ENCODE results near the gene ZNF282.
"Not testable (repeated sequence)": the region's sequence is repeated elsewhere in the genome, so short reads cannot be mapped to it uniquely, and the experiment has no call there.

Gene ZNF282

DNA sequence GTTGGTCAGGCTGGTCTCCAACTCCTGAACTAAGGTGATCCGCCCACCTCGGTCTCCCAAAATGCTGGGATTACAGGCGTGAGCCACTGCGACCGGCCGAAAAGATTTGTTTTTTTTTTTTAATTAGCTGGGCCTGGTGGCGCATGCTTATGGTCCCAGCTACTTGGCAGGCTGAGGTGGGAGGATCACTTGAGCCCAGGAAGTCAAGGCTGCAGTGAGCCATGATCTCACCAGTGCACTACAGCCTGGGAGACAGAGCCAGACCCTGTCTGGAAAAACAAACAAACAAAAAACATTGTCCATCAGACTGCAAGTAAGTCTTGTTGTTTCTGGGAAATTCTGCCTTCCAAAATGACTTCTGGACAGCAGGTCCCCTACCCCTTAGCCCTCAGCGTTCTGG lies 27.8 kb downstream of the ZNF282 start:
- Histone ChIP-seq H3K27me3 (replicated peaks) (no peaks in the 10 kb centered on the region), H3K4me3 (ENCODE audit: low read depth, low read length) (no peak overlapping the region), H3K27ac (no peak overlapping the region), H3K36me3 (replicated peaks) (peaks cover 44% of the 10 kb centered on the region)
- in situ Hi-C loops (cut with HindIII; ENCODE audit: low pct_ligation_motif_present, low sequenced_read_pairs), result no loop called here
- no peak for DNase-seq
- TF ChIP-seq, protein P1, sequence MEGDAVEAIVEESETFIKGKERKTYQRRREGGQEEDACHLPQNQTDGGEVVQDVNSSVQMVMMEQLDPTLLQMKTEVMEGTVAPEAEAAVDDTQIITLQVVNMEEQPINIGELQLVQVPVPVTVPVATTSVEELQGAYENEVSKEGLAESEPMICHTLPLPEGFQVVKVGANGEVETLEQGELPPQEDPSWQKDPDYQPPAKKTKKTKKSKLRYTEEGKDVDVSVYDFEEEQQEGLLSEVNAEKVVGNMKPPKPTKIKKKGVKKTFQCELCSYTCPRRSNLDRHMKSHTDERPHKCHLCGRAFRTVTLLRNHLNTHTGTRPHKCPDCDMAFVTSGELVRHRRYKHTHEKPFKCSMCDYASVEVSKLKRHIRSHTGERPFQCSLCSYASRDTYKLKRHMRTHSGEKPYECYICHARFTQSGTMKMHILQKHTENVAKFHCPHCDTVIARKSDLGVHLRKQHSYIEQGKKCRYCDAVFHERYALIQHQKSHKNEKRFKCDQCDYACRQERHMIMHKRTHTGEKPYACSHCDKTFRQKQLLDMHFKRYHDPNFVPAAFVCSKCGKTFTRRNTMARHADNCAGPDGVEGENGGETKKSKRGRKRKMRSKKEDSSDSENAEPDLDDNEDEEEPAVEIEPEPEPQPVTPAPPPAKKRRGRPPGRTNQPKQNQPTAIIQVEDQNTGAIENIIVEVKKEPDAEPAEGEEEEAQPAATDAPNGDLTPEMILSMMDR (IDR thresholded peaks at IDR 0.05; ENCODE audit: low read depth, low read length, missing control alignments), result no peak

DNA sequence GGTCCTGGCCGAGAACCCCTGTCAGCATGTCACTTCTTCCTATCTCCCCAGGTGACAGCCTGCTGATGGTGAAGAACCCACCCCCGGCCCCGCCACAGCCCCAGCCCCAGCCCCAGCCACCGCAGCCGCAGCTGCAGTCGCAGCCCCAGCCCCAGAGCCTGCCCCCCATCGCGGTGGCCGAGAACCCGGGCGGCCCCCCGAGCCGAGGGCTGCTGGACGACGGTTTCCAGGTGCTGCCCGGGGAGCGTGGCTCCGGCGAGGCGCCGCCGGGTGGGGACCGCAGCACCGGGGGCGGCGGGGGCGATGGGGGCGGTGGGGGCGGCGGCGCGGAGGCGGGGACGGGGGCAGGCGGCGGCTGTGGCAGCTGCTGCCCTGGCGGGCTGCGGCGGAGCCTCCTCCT lies 28.4 kb downstream of the ZNF282 start:
- Histone ChIP-seq H3K27ac (no peak overlapping the region), H3K36me3 (replicated peaks) (peaks cover 41% of the 10 kb centered on the region), H3K27me3 (replicated peaks) (no peaks in the 10 kb centered on the region), H3K4me3 (ENCODE audit: low read depth, low read length) (no peak overlapping the region)
- no peak for DNase-seq
- in situ Hi-C loops (cut with HindIII; ENCODE audit: low pct_ligation_motif_present, low sequenced_read_pairs), result no loop called here
- TF ChIP-seq, protein P1 (IDR thresholded peaks at IDR 0.05; ENCODE audit: low read depth, low read length, missing control alignments), result no peak

DNA sequence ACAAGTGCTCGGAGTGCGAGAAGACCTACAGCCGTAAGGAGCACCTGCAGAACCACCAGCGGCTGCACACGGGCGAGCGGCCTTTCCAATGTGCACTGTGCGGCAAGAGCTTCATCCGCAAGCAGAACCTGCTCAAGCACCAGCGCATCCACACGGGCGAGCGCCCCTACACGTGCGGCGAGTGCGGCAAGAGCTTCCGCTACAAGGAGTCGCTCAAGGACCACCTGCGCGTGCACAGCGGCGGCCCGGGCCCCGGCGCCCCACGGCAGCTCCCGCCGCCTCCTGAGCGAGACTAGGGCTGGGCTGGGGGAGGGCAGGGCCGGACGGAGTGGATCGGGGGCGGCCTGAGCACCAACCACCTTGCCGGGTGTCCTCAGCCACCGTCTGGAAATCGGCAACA lies 29.0 kb downstream of the ZNF282 start:
- in situ Hi-C loops (cut with HindIII; ENCODE audit: low pct_ligation_motif_present, low sequenced_read_pairs), result no loop called here
- no peak for DNase-seq
- H3K36me3 ChIP-seq (replicated peaks), result peaks cover 38% of the 10 kb centered on the region
- no peak overlapping the region for H3K27ac ChIP-seq
- TF ChIP-seq, protein P1 (IDR thresholded peaks at IDR 0.05; ENCODE audit: low read depth, low read length, missing control alignments), result no peak
- H3K27me3 ChIP-seq (replicated peaks), result no peaks in the 10 kb centered on the region
- no peak overlapping the region for H3K4me3 ChIP-seq (ENCODE audit: low read depth, low read length)

DNA sequence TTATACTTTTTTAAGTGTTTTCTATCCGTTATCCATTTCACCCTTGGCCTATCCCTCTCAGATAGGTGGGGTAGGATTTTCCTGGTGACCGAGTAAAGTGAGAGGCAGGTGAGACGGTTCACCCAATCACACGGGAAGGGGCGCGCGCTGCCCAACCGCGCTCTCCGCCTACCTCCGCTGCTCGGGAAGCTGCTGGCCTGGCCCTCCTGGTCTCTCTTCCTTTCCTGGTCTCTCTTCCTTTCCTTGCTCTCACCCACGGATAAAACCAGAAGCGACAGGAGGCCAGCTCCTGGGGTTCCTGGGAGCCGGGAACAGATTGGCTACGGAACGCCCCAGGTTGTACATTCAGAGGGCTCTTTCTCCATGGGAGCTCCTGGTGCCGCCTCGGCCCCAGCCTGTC lies 29.8 kb downstream of the ZNF282 start:
- no peaks in the 10 kb centered on the region for H3K27me3 ChIP-seq (replicated peaks)
- DNase-seq, result no peak
- TF ChIP-seq, protein P1 (IDR thresholded peaks at IDR 0.05; ENCODE audit: low read depth, low read length, missing control alignments), result no peak
- in situ Hi-C loops (cut with HindIII; ENCODE audit: low pct_ligation_motif_present, low sequenced_read_pairs), result no loop called here
- H3K27ac ChIP-seq, result no peak overlapping the region
- H3K36me3 ChIP-seq (replicated peaks), result peaks cover 38% of the 10 kb centered on the region
- H3K4me3 ChIP-seq (ENCODE audit: low read depth, low read length), result no peak overlapping the region

DNA sequence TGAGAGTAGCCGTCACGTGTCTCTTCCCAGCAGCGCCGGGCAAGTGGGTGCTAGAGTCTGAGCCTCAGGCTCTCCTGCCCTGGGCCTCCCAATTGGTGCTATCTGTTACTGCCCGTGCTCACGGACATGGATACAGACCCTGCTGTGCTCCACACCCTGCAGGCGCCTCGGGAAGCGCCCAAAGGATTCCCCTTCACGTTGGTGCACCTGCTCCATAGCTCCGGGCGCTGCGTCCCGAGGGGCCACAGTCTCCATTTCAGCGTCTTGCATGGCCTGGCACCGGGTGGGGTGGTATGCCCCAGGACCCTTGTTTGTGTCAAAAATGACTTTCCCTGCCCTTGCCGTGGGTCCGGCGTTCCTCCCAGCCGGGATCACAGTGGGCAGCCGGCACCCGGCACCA lies 30.3 kb downstream of the ZNF282 start:
- in situ Hi-C loops (cut with HindIII; ENCODE audit: low pct_ligation_motif_present, low sequenced_read_pairs), result no loop called here
- Histone ChIP-seq H3K27me3 (replicated peaks) (no peaks in the 10 kb centered on the region), H3K36me3 (replicated peaks) (peaks cover 38% of the 10 kb centered on the region), H3K4me3 (ENCODE audit: low read depth, low read length) (no peak overlapping the region), H3K27ac (no peak overlapping the region)
- no peak for DNase-seq
- TF ChIP-seq, protein P1 (IDR thresholded peaks at IDR 0.05; ENCODE audit: low read depth, low read length, missing control alignments), result no peak

DNA sequence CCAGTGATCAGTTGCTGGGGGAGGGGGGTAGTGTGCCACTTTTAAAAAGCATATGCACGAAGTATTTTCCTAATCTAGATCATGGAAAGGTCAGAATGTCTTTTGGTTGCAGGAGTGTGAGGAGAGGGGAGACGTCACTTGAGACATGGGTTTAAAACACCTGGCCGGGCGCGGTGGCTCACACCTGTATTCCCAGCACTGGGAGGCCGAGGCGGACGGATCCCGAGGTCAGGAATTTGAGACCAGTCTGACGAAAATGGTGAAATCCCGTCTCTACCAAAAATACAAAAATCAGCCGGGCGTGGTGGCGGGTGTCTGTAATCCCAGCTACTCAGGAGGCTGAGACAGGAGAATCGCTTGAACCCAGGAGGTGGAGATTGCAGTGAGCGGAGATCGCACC lies 31.0 kb downstream of the ZNF282 start:
- H3K36me3 ChIP-seq (replicated peaks), result peaks cover 33% of the 10 kb centered on the region
- H3K27ac ChIP-seq; in situ Hi-C loops (cut with HindIII; ENCODE audit: low pct_ligation_motif_present, low sequenced_read_pairs); H3K27me3 ChIP-seq (replicated peaks); H3K4me3 ChIP-seq (ENCODE audit: low read depth, low read length); DNase-seq: not testable (repeated sequence)

Measured in brain microvascular endothelial cell (primary cell).